Measurements from ENCODE around the gene PPP4R1. TPM values are rescaled to one million over a fixed set of nuclear protein-coding genes. Genes with fewer than 3 reads are reported as not detected.
A peak's percentile ranks its signal among the peaks of the same experiment; 100 is the strongest.

The PPP4R1 gene
- total RNA-seq, 3 donors from 2014 or later: 79.6 to 109 (median 81.3) TPM

DNA sequence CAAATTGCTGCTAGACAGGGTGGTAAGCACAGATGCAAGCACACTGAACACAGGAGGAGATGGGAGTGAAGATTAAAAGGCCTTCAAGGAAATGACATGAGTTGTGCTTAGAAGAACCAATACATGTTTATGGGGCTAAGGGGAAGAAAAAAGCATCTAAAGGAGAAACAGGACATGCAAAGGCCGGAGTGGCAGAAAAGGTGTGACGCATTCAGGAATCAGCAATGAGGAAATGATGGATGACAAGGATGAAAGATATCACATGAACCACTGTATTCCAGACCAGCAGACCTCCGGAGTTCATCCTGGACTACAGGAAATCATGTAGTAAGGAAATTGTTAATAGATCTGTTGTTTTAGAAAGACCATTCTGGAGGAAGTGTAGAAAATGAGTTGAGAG, 42.8 kb downstream of the PPP4R1 start:
- Histone ChIP-seq H3K9me3 (no peaks in the 10 kb centered on the region), H3K4me3 (no peak overlapping the region), H3K4me1 (ENCODE audit: low read depth) (peaks cover 16% of the 10 kb centered on the region), H3K36me3 (ENCODE audit: low read depth) (no peaks in the 10 kb centered on the region)
- ATAC-seq (peak; percentile 68), DNase-seq (peak in 1 of 3 donors; percentile 16)
- intact Hi-C loops (cut with DNase I, micrococcal nuclease): no loop called here
- TF ChIP-seq, protein P1, sequence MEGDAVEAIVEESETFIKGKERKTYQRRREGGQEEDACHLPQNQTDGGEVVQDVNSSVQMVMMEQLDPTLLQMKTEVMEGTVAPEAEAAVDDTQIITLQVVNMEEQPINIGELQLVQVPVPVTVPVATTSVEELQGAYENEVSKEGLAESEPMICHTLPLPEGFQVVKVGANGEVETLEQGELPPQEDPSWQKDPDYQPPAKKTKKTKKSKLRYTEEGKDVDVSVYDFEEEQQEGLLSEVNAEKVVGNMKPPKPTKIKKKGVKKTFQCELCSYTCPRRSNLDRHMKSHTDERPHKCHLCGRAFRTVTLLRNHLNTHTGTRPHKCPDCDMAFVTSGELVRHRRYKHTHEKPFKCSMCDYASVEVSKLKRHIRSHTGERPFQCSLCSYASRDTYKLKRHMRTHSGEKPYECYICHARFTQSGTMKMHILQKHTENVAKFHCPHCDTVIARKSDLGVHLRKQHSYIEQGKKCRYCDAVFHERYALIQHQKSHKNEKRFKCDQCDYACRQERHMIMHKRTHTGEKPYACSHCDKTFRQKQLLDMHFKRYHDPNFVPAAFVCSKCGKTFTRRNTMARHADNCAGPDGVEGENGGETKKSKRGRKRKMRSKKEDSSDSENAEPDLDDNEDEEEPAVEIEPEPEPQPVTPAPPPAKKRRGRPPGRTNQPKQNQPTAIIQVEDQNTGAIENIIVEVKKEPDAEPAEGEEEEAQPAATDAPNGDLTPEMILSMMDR (IDR thresholded peaks at IDR 0.05): no peak

DNA sequence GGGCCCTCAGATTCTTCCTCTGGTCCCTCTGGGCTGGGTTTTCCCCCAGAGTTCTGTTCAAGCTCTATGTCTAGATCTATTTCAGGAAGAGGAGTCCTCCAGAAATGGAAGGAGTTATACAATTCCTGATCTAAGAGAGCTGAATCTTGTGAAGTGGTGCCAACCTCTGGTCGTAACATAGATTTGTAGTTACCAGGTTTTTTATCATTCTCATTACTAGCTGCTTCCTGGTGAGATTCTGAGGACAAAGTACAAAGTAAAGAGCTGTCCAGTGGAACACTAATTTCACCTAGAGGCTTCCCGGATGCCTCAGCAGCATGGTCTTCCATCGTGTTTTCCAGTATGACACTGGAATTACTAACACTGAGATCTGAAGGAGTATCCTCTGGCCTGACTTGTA, 44.1 kb downstream of the PPP4R1 start:
- ATAC-seq (peak; percentile 85), DNase-seq (peak in 1 of 3 donors; percentile 60)
- TF ChIP-seq, protein P1 (IDR thresholded peaks at IDR 0.05): no peak
- Histone ChIP-seq H3K36me3 (ENCODE audit: low read depth) (no peaks in the 10 kb centered on the region), H3K4me1 (ENCODE audit: low read depth) (peaks cover 8% of the 10 kb centered on the region), H3K9me3 (no peaks in the 10 kb centered on the region), H3K4me3 (no peak overlapping the region)
- intact Hi-C loops (cut with DNase I, micrococcal nuclease): no loop called here

DNA sequence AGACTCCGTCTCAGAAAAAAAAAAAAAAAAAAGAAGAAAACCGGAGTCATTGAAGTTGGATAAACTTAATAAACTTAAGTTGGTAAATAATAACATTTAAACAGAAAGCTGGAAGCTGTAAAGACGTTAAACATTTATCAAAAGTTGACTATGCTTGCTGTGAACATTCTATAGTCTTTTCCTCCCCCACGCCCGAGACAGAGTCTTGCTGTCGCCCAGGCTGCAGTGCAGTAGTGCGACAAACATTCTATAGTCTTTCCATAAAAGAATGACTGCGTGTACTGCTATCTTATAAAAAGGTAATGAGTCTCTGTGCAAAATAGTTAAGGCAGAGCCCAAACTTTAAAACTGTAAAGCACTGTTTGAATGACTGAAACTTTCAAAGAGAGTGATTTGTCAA, 45.2 kb downstream of the PPP4R1 start:
- TF ChIP-seq, protein P1 (IDR thresholded peaks at IDR 0.05): no peak
- DNase-seq (peak in 2 of 3 donors; percentile 51 to 62), ATAC-seq (peak; percentile 69)
- peaks cover 8% of the 10 kb centered on the region for H3K4me1 ChIP-seq (ENCODE audit: low read depth)
- intact Hi-C loops (cut with DNase I, micrococcal nuclease): no loop called here
- no peak overlapping the region for H3K4me3 ChIP-seq
- H3K9me3 ChIP-seq: no peaks in the 10 kb centered on the region
- H3K36me3 ChIP-seq (ENCODE audit: low read depth): no peaks in the 10 kb centered on the region

DNA sequence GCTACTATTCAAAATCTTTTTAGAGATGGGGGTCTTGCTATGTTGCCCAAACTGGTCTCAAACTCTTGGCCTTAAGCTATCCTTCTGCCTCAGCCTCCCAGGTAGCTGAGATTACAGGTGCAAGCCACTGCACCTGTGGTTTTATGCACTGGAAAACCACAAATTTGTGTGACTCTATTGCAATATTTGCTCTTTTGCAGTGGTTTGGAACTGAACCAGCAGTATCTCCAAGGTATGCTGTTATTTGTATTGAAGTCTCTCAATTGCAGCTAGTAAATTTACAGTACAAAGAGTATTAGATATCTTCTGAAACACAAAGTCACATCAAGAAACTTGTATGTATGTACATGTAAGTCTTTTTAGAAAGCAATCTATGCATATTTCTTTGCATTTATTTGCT, 46.2 kb downstream of the PPP4R1 start:
- intact Hi-C loops (cut with DNase I, micrococcal nuclease): no loop called here
- H3K36me3 ChIP-seq (ENCODE audit: low read depth): no peaks in the 10 kb centered on the region
- ATAC-seq: no peak

DNA sequence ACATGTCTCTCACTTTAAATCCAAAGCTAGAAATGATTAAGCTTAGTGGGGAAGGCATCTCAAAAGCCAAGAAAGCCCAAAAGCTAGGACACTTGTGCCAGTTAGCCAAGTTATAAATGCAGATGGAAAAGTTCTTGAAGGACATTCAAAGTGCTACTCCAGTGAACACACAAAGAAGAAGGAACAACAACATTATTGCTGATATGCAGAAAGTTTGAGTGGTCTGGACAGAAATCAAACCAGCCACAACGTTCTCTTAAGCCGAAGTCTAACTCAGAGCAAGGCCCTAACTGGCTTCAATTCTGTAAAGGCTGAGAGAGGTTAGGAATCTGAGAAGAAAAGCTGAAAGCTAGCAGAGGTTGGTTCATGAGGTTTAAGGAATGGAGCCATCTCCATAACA, 49.0 kb downstream of the PPP4R1 start:
- ATAC-seq: no peak
- intact Hi-C loops (cut with DNase I, micrococcal nuclease): no loop called here
- H3K4me3 ChIP-seq: no peak overlapping the region
- TF ChIP-seq, protein P1 (IDR thresholded peaks at IDR 0.05): no peak
- H3K36me3 ChIP-seq (ENCODE audit: low read depth): no peaks in the 10 kb centered on the region
- H3K4me1 ChIP-seq (ENCODE audit: low read depth): peaks cover 8% of the 10 kb centered on the region
- DNase-seq: no peak
- H3K9me3 ChIP-seq: no peaks in the 10 kb centered on the region

More for the DNA sequence above, 46.2 kb downstream of the PPP4R1 start:
- Histone ChIP-seq H3K9me3 (no peaks in the 10 kb centered on the region), H3K4me3 (no peak overlapping the region), H3K4me1 (ENCODE audit: low read depth) (peaks cover 8% of the 10 kb centered on the region)
- TF ChIP-seq, protein P1 (IDR thresholded peaks at IDR 0.05): no peak
- no peak for DNase-seq

DNA sequence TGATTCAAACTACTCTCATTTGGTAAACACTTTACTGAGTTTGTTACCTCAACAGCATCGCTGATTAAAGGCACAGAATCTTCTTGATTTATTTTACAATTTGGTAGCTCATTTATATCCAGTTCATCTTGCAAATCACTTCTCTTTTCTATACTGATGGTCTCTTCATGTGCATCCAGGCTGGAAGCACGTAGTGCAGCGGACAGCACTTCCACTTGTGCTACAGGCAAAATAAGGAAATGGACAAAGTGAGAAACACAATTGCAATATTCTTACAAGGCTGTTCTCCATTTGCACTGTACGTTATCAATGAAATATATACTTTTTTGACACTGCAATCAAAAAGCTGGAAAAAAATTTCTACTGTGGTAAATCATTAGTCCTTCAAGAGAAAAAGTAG, 51.0 kb downstream of the PPP4R1 start:
- ATAC-seq: no peak

More for the DNA sequence above, 51.0 kb downstream of the PPP4R1 start:
- intact Hi-C loops (cut with DNase I, micrococcal nuclease): no loop called here
- Histone ChIP-seq H3K36me3 (ENCODE audit: low read depth) (no peaks in the 10 kb centered on the region), H3K4me1 (ENCODE audit: low read depth) (no peaks in the 10 kb centered on the region), H3K4me3 (no peak overlapping the region), H3K9me3 (no peaks in the 10 kb centered on the region)
- no peak for DNase-seq
- TF ChIP-seq, protein P1 (IDR thresholded peaks at IDR 0.05): no peak

Data from mucosa of descending colon (tissue), 3 donors.